B cell (primary cell): ENCODE data around the gene GRPEL1. TPM values are rescaled to one million over a fixed set of nuclear protein-coding genes. Genes with fewer than 3 reads are reported as not detected.

Source experiments
- ATAC-seq: fragments of 200-7000 bp; cut with Tn5 transposase; one replicate; pipeline ENCODE4 v1.10.0; 2021; ENCODE audit warnings: low read depth, mild to moderate bottlenecking, moderate number of reproducible peaks, moderate library complexity
- CTCF ChIA-PET: fragments of 350-600 bp; sonication (Branson Sonifier 250); formaldehyde crosslinking; loops from one replicate; lab custom pipeline; 2021; ENCODE audit warnings: antibody characterized with exemption, inconsistent platforms; lab: Charles Lee
- POLR2A ChIA-PET: fragments of 350-600 bp; sonication (Branson Sonifier 250); formaldehyde crosslinking; loops from one replicate; lab custom pipeline; 2021; ENCODE audit warnings: antibody characterized with exemption; lab: Charles Lee
- DNase-seq: peaks from one replicate; pipeline ENCODE4 v3.0.0; 2013
- H2AFZ ChIP-seq: 2 replicates; pipeline ENCODE4 v1.6.1; 2012; ENCODE audit warnings: mild to moderate bottlenecking, low read depth, low read length; ENCODE audit not compliant: insufficient read depth, poor library complexity, severe bottlenecking
- H3K27ac ChIP-seq, 2 donors: 1 replicate in 1 of 2; 2 replicates in 1 of 2; pipeline ENCODE4 v1.5.1; 2012 to 2013; ENCODE audit warnings: low read length in 2 of 2, mild to moderate bottlenecking in 2 of 2, moderate library complexity in 1 of 2
- H3K27me3 ChIP-seq, 4 experiments: fragments of 200-600 bp in 1 of 4; sonication (generic) in 1 of 4; replicated peaks in 1 of 4; 1 replicate in 2 of 4; 2 replicates in 2 of 4; pipeline versions ENCODE4 v1.6.1 to v1.7.0; 2013 to 2016; ENCODE audit warnings: low read length in 3 of 4, mild to moderate bottlenecking in 2 of 4, mixed read lengths in 1 of 4, moderate library complexity in 1 of 4; ENCODE audit not compliant: insufficient read depth in 4 of 4, control insufficient read depth in 3 of 4; ENCODE audit errors: control extremely low read depth in 1 of 4
- H3K36me3 ChIP-seq, 2 experiments: replicated peaks in 1 of 2; 1 replicate in 1 of 2; 2 replicates in 1 of 2; pipeline versions ENCODE4 v1.6.1 to v1.7.1; 2013; ENCODE audit warnings: low read length in 1 of 2; ENCODE audit not compliant: insufficient read depth in 2 of 2, control insufficient read depth in 1 of 2; ENCODE audit errors: control extremely low read depth in 1 of 2, extremely low read depth in 1 of 2
- H3K4me1 ChIP-seq, 2 donors: fragments of 200-600 bp in 1 of 2; sonication (generic) in 1 of 2; 1 replicate in 1 of 2; 2 replicates in 1 of 2; pipeline versions ENCODE4 v1.5.1 to v1.6.1; 2013 to 2017; ENCODE audit warnings: low read length in 2 of 2; ENCODE audit not compliant: control insufficient read depth in 2 of 2, insufficient read depth in 2 of 2
- H3K4me2 ChIP-seq: replicated peaks from 2 replicates; pipeline ENCODE3; 2012; ENCODE audit warnings: mild to moderate bottlenecking, low read depth, low read length; ENCODE audit not compliant: poor library complexity, severe bottlenecking
- H3K4me3 ChIP-seq, 5 experiments: fragments of 200-600 bp in 1 of 5; sonication (generic) in 1 of 5; 1 replicate in 3 of 5; 2 replicates in 2 of 5; pipeline versions ENCODE4 v1.5.1 to v1.7.0; 2011 to 2016; ENCODE audit warnings: low read length in 4 of 5, mild to moderate bottlenecking in 4 of 5, low read depth in 2 of 5, control low read depth in 1 of 5, moderate library complexity in 1 of 5; ENCODE audit not compliant: insufficient read depth in 1 of 5; ENCODE audit errors: control extremely low read depth in 1 of 5, extremely low read depth in 1 of 5
- H3K79me2 ChIP-seq: fragments of 200-600 bp; sonication (generic); one replicate; pipeline ENCODE4 v1.6.0; 2016; ENCODE audit warnings: low read length; ENCODE audit not compliant: control insufficient read depth, insufficient read depth
- H3K9ac ChIP-seq: fragments of 200-600 bp; sonication (generic); 2 replicates; pipeline ENCODE4 v1.6.1; 2017; ENCODE audit warnings: mild to moderate bottlenecking, low read length, moderate library complexity
- H3K9me3 ChIP-seq, 3 donors: one replicate each; pipeline versions ENCODE4 v1.6.1 to v1.7.1; 2013; ENCODE audit warnings: low read length in 2 of 3; ENCODE audit not compliant: control insufficient read depth in 2 of 3, insufficient read depth in 1 of 3; ENCODE audit errors: control extremely low read depth in 1 of 3
- H4K20me1 ChIP-seq: 2 replicates; pipeline ENCODE4 v1.6.0; 2012; ENCODE audit warnings: mild to moderate bottlenecking, low read length; ENCODE audit not compliant: insufficient read depth, control insufficient read depth, poor library complexity, severe bottlenecking
- H3K27ac Mint-ChIP-seq: one replicate; pipeline ENCODE4 v1.8.0; 2021; ENCODE audit warnings: mixed read lengths
- H3K27me3 Mint-ChIP-seq: one replicate; pipeline ENCODE4 v1.8.0; 2021; ENCODE audit warnings: mixed read lengths
- H3K4me1 Mint-ChIP-seq: one replicate; pipeline ENCODE4 v1.8.0; 2021; ENCODE audit warnings: mixed read lengths
- H3K4me3 Mint-ChIP-seq: one replicate; pipeline ENCODE4 v1.8.0; 2021; ENCODE audit warnings: mixed read lengths
- H3K9me3 Mint-ChIP-seq: one replicate; pipeline ENCODE4 v1.8.0; 2022; ENCODE audit warnings: mixed read lengths; ENCODE audit not compliant: insufficient read depth
- CTCF ChIP-seq: fragments of 200-600 bp; IDR thresholded peaks from one replicate; pipeline ENCODE4 v1.8.0; 2022; ENCODE audit warnings: antibody characterized with exemption, mild to moderate bottlenecking
- EZH2 ChIP-seq: IDR thresholded peaks from 2 replicates; pipeline ENCODE4 v1.6.1; 2012; ENCODE audit warnings: borderline replicate concordance, low read depth, mild to moderate bottlenecking, moderate library complexity, low read length; ENCODE audit not compliant: insufficient read depth, poor library complexity, severe bottlenecking
- WGBS: methylation state at CpG from one replicate; pipeline ENCODE4 v1.1.5; 2013; ENCODE audit warnings: missing lambda C conversion rate; ENCODE audit not compliant: insufficient coverage; 5-methylcytosine and 5-hydroxymethylcytosine counted together
- intact Hi-C: fragments of 100-400 bp; cut with micrococcal nuclease; formaldehyde crosslinking; loops from one replicate; pipeline ENCODE4 v1.10.0; 2022
- polyA plus RNA-seq: library from polyadenylated mRNA; depleted of rRNA; stranded (reverse); fragments of >200 nt; gene quantifications from 2 replicates; pipeline ENCODE4 v1.2.3, GENCODE V29; 2012
- total RNA-seq, 2 donors: library from RNA; stranded (reverse); fragments of 120-200 nt in 1 of 2; gene quantifications; 1 replicate in 1 of 2; 2 replicates in 1 of 2; pipeline versions ENCODE4 v1.2.3 to v1.2.4, GENCODE V29; 2013 to 2022

The GRPEL1 gene
- total and polyA plus RNA-seq, 2 donors (not counting 1 experiment from before 2014, with no cell fraction given): 15.0 to 26.0 TPM

- no peak overlapping the region for H3K9ac ChIP-seq
- no peak for DNase-seq
- Mint-ChIP-seq H3K4me3 (no peak overlapping the region), H3K27me3 (no peaks in the 10 kb centered on the region), H3K27ac (no peak overlapping the region), H3K4me1 (no peaks in the 10 kb centered on the region), H3K9me3 (no peaks in the 10 kb centered on the region)
- H3K27me3 ChIP-seq: no peaks in the 10 kb centered on the region
- H3K4me3 ChIP-seq: no peak overlapping the region
- intact Hi-C loops: loop anchor here (10.0 kb wide), 1 partner anchor 534 kb away; the partner anchor contains the start of gene MAN2B2
- POLR2A ChIA-PET: no interaction called here
- no peak for ATAC-seq
- TF ChIP-seq CTCF (no peak), EZH2 (no peak)
- H3K36me3 ChIP-seq: no peaks in the 10 kb centered on the region
- WGBS: 67% methylated on average over 2 of the region's 4 CpGs
- no peak overlapping the region for H2AFZ ChIP-seq
- no peak overlapping the region for H3K4me2 ChIP-seq
- H3K79me2 ChIP-seq: no peaks in the 10 kb centered on the region
- CTCF ChIA-PET: no interaction called here
- no peaks in the 10 kb centered on the region for H3K4me1 ChIP-seq
- H3K27ac ChIP-seq: no peak overlapping the region
- peaks cover 0 to 19% (median 0%) of the 10 kb centered on the region in 3 donors for H3K9me3 ChIP-seq
- H4K20me1 ChIP-seq: no peaks in the 10 kb centered on the region
Measured at GRCh38 chr4:7109169-7109568, 41.3 kb upstream of the GRPEL1 start.

- DNase-seq (no peak), ATAC-seq (no peak)
- no peak overlapping the region for H3K9ac ChIP-seq
- H4K20me1 ChIP-seq: no peaks in the 10 kb centered on the region
- H3K27ac Mint-ChIP-seq: no peak overlapping the region
- H3K4me3 ChIP-seq: no peak overlapping the region
- H3K79me2 ChIP-seq: no peaks in the 10 kb centered on the region
- ChIA-PET CTCF (no interaction called here), POLR2A (no interaction called here)
- WGBS: 89% methylated on average over 6 of the region's 6 CpGs
- TF ChIP-seq EZH2 (no peak), CTCF (no peak)
- H3K4me2 ChIP-seq: no peak overlapping the region
- H3K27me3 Mint-ChIP-seq: no peaks in the 10 kb centered on the region
- intact Hi-C loops: loop anchor here (10.0 kb wide), 1 partner anchor 534 kb away; the partner anchor contains the start of gene MAN2B2
- H3K36me3 ChIP-seq: no peaks in the 10 kb centered on the region
- no peaks in the 10 kb centered on the region for H3K4me1 Mint-ChIP-seq
- H3K4me3 Mint-ChIP-seq: no peak overlapping the region
- peaks cover under 1 to 2% of the 10 kb centered on the region in 2 donors for H3K4me1 ChIP-seq
- no peaks in the 10 kb centered on the region for H3K27me3 ChIP-seq
- H3K9me3 ChIP-seq: peaks cover 0 to 19% (median 0%) of the 10 kb centered on the region in 3 donors
- no peak overlapping the region for H2AFZ ChIP-seq
- H3K9me3 Mint-ChIP-seq: no peaks in the 10 kb centered on the region
- H3K27ac ChIP-seq: no peak overlapping the region
Measured at GRCh38 chr4:7108660-7109059, 40.8 kb upstream of the GRPEL1 start.
